Stimulated activated CD8-positive, alpha-beta memory T cell treated with anti-CD3 and anti-CD28 coated beads, Interleukin-4, amount 100 ng/mL, for 48 hours (primary cell): ENCODE results near the gene RNF126.

Experiments
- DNase-seq: peaks from one replicate; pipeline ENCODE4 v3.0.0-alpha.2; 2020

Gene RNF126

GRCh38 chr19:661427-662196, 1.4 kb downstream of the RNF126 start:
- DNase-seq: peak; percentile 75

DNA sequence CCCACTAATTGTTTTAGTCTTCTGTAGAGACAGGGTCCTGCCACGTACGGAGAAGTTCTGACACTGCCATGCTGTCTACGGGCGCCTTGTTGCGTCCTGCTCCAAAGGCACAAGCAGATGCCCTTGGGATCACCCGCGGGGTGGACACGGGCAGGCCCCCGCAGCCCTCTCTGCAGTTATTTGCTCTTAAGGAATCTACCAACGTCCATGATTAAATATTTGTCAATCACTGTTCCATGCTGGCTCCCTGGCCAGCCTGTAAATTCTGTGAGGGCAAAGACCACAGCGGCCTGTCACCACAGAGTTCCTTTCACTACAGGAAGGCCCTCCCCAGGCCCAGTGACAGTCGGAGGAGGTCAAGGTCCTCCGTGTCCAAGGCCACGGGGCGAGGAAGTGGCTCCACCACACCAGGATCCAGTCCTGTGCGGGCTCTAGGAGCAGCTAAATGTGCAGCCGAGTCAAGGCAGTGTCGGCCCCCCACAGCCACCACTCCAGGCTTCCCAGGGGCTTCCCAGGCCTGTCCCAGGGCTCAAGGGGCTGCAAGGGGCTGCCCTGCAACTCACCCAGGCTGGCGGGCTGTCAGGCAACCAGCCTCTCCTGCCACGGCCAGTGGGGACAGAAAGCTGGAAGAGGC, 2.1 kb downstream of the RNF126 start:
- DNase-seq: no peak

- no peak for DNase-seq
These were observed 3.8 kb downstream of the RNF126 start for GRCh38 chr19:658916-659839.

GRCh38 chr19:658059-658839, 4.8 kb downstream of the RNF126 start:
- DNase-seq: no peak

DNA sequence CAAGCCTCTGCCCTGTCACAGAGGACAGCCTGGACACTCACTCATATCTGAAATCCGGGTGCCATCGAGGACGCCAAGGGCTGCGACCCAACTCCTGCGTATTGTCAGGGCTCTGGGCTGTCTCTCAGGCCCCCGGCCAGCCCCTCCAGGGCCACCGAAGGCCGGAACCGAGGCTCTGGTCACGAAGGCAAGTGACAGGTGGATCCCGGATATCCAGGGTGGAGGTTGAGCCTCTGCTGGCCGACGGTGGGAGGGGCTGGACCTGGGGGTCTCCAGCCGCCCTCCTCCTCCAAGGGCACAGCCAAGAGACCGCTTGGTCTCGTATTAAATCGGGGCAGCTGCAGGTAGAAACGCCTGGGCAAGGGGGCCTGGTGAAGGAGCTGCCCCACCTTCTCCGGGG, 5.4 kb downstream of the RNF126 start:
- DNase-seq: no peak

DNA sequence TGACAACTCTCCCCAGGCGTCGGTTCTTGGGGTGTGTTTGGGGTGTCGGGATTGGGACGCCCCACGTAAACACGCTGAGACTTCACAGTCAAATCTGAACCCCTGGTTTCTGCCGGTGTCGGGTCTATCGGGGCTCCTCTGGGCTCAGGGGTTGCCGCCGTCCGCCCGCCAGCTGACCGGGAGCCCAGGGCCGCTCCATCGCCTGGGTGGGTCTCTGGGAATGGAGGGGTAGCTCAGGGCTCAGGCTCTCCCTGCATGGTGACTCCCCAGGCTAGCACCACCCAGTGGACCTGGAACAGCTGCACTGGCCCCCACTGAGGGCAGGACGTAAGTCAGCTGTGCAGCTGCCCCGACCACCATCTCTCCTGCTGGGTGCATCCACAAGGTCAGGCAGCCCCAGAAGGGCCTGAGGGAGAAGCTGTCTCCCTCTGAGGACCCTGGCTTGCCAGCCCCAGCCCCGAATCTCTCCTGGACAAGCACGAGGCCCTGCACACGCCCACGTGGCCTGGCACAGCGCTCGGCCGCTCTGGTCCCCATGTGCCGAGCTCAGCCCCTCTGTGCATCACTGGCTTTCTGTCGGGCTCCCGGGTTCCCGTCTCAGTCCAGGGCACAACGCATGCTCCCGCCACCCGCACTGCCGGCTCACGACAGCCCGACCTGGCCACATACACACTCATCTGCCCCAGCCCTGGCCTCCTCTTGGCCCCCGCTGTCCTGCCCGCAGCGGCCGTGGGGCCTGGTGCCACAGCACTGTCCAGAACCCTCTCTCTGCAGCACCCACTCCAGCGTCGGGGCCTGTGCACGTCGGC, 6.1 kb downstream of the RNF126 start:
- DNase-seq: no peak

- DNase-seq: no peak
These were observed 7.3 kb downstream of the RNF126 start for GRCh38 chr19:655691-656090.

DNA sequence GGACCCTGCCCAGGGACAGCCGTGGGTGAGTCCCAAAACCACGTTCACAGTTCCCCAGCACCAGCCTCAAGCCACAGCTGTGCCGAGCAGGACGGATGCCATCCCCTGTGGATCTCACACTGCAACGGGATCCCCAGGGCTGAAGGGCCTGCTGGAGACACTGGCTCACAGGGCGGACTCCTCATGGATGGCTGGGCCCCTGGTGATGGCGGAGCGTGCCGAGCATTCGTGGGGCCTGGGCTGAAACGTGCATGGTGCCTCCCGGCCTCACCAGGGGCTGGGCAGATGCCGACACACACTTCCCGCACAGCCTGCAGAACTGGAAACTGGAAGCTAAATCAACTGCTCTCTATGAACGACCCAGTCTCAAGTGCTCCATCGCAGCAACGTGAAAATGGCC, 9.6 kb downstream of the RNF126 start:
- DNase-seq: no peak

DNA sequence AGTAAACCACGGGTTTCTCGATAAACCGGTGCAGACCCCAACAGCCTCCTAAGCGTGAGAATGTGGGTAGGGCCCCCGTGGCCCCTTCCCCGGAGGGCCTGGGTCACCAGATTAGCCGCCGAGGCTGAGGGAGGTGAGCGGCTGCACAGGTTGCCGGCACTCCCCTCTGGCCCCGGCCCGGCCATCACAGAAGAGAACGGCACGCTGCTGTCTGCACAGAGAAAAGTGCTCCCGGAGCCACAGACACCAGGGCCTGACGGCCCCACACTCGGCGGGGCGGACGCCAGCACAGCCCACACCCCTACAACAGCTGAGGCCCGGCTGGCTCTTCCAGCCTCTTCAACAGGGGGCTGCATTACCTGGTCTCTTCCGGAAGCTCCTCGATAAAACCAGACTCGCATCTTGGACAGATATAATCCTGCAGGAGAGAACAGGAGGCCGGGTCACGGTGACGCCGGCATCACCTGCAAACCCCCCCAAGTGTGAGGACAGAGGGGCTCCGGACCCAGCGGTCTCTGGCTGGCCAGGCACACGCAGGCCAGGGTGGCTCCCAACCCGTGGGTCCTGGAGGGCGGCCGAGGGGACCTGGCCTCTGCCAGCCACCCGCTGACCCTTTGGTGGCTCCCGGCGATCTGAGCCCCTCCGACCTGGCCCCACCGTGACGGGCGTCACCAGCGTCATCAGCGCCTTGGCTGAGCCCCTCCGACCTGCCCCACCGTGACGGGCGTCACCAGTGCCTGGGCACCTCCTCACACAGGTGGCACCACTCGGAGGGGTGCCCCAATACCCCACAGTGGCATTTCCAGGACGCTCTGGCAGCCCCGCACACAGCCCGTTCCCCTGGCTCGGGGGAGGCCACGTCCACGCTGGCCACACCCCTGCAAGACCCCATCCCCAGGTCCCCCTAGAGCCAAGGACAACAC, 10.3 kb downstream of the RNF126 start:
- DNase-seq: no peak

DNA sequence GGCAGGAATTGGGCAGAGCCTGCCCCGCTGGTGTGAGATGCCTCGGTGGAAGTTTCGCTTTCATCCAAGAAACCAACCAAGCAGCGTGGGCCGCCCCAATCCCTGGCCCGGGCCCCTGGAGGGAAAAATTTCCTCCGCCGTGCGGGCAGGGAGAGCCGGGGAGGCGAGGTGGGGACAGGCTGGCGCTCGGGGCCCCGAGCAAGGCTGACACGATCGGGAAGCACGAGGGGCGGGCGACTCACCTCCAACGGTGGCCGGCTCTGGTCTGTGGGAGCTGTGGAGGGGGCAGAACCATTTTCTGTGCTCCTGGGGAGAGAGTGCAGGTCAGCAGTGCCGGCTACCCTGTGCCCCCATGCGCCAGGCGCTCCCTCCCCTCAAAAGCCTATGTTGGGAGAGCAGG, 11.0 kb downstream of the RNF126 start:
- DNase-seq: no peak

DNA sequence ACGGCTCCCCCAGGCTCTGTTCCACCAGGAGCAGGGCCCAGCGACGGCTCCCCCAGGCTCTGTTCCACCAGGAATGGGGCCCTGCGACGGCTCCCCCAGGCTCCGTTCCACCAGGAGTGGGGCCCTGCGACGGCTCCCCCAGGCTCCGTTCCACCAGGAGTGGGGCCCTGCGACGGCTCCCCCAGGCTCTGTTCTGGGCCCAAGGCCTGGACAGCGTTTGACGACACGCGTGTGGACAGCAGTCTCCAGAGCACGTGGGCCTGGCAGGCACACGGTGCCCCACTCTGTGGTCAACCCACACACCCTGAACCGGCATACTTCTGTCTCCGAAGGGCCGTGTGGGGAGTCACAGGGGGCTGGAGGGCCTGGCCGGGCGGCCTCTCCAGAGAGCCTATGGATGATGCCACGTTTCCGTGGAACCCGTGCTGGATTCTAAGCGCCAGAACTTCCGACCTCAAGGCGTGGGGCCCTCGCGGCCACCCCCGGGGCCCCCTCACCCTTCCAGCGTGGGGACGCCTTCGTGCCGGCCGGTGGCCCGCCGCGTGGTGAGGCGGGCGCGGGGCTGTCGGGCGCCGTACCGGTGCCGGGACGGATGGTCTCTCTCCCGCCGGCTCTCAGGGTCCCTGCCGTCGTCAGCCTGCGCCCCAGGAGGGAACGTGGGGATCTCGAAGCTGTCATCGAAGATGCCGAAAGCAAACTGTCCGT, 11.7 kb downstream of the RNF126 start:
- DNase-seq: no peak

DNA sequence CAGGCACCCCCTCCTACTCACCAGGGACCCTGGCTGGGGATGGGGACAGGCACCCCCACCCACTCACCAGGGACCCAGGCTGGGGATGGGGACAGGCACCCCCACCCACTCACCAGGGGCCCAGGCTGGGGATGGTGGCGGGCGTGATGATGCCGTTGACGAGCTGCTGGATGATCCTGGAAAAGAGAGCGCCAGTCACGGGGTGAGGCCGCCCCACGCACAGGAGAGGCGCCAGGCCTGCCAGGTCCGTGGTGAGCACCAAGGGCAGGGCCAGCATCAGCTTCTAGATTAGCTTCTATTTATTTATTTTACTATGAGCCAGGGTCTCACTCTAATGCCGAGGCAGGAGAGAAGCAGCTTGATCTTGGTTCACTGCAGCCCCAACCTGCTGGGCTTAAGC, 12.9 kb downstream of the RNF126 start:
- DNase-seq: no peak

DNA sequence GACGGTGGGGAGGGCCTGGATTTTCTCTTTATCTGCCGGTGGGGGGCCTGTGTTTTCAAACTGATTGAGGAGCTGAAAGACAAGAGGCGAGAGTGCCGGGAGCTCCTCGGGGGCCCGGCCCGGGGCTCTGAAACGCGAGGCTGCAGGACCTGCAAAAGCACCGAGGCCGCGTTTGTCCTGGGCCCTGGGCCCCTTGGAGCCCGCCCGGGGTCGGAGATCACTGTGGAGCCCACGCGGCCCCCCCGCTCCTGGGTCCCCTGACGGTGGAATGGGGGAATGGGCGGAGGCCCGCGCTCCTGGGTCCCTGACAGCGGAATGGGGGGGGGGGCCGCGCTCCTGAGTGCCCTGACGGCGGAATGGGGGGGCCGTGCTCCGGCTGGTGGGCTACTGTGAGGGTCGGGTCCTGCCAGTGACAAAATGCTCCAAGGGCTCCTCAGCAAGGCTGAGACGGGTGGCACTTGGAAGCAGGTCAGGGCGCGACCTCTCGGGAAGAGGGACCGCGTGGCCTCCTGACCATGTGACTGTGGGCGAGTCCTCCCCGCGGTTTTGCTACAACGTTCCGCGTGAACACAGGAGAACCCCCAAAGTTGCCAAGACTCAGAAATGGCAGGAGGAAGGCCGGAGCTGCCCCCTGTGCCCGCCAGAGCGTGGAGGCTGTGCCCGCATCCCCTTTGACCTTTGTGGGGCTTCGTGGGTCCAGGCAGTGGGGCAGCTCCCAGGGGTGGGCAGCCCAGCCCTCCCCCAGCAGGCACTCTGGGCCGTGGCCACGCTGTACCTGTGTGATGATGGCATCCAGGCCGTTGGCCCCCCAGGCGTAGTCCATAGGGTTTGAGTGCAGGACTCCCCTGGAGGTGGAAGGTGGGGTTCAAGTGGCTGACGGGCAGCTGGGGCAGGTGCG, 13.9 kb downstream of the RNF126 start:
- no peak for DNase-seq

DNA sequence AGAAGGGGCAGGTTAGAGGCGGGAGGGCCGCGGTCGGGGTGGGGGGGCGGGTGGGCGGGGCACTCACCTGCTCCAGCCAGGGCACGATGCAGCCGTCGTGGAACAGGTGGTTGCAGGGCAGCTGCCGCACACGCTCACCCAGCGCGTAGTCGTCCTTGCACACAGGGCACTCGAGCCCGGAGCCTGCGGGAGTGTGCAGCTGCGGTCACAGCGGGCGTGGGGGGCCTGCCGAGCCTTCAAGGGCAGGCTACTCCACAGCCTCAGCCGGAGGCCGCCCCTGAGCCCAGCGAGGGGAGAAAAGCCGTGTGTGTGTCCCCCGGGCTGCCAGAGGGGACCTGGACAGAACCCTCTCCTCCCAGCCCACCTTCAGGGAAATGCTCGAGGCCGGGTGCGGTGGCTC, 14.7 kb downstream of the RNF126 start:
- DNase-seq: no peak

DNA sequence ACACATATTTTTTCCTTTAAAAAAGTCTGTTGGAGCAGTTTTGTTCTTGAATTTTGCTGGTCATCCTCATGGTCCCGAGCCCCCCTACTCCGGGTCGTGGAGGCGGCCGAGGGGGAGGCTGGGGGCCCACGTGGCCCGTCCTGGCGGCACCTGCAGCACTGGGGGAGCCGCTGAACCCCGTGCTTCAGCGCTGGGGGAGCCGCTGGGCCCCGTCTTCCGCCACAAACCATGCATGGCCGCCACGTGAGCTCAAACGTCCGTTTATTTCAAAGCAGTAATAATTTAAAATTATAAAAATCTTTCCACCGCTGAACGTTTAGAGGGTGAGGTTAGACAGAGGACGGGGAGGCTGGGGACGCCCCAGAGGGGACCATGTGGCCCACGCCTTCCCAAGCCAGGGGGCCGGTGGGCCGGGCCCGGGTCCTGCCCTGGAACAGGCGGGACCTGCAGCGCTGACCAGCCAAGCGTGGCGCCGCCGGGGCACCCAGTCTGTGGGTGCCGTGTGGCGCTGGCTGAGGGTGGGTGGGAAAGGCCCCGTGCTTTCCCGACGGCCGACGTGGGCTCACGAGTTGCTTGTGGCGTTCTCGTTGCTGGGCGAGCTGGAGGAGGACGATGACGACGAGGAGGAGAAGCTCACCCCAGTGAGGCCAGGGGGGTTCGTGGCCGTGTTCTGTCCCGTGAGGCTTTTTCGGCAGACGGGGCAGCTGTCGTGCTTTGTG, 15.3 kb downstream of the RNF126 start:
- no peak for DNase-seq

DNA sequence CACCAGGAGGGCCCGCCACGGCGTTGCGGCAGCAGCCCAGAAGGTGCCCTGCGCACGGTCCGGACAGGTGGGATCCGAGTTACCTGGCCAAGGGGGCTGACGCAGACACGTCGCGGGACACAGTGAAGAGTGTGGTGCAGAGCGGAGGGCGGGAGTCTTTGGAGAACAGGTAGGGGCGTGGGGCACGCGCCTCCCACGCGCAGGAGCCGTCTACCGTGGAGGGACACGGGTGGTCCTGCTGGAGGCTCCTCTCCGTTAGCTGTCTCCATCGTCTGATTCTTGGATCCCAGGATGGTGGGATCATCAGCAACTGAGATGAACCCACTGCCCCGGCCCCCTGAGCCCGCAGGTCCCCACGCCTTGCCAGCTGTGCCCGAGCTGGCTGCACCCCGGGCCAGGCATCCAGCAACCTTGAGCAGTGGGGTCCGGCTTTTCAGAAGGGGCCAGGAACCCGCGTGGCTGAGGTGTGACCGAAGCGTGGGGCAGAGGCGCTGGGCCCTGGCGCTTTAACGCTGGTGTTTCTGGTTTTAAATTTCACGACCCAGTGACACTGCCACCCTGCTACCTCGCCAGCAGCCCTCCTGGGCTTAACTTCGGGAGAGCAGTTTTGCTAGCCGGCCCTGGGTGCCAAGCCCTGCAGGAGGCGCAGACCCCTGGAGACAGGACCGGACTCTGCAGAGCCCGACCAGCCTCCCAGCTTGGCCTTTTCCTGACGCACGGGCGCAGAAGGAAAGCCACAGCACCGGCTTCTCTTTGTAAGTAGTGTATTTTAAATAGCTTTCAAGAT, 16.0 kb downstream of the RNF126 start:
- DNase-seq: no peak
